ENCODE results near the gene TMEM135.
"Not testable (repeated sequence)": the region's sequence is repeated elsewhere in the genome, so short reads cannot be mapped to it uniquely, and the experiment has no call there.

TMEM135 gene

DNA sequence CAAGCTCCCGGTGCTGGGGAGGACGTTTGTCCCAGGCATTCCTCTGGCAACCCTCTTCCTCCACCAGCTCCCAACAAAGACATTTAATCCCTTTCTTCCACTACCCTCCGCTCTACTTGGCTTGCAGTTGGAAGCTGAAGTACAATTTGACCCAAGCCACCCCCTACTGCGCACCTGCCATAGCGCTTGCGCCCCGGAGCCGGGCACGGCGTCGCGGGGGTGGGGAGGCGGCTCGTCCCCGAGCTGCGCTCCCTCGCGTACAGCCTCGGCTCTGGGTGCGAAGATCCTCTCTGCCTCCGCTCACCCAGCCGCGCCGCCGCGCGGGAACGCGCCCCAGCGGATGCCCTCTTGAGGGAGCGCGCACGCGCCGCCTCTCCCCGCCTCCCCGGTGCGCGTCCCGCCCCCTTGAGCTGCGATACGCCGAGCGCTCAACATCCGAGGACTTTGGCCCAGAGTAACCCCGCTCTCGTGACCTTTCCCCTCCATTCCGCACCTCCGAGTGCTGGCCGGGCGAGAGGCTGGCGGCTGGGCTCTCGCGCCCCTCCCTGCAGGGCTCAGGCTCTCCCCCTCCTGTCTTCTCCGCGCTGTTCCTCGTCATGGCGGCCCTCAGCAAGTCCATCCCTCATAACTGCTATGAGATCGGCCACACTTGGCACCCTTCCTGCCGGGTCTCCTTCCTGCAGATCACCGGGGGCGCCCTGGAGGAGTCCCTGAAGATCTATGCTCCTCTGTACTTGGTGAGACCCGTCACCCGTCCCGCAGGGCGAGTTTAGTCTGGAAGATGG lies at the start of gene TMEM135:
TMEM135 (plus strand) TSS at position 485 of the 785 bp plus-strand sequence; CDS start at position 597, 112 bp downstream.
- DNase-seq = peak; percentile 91

DNA sequence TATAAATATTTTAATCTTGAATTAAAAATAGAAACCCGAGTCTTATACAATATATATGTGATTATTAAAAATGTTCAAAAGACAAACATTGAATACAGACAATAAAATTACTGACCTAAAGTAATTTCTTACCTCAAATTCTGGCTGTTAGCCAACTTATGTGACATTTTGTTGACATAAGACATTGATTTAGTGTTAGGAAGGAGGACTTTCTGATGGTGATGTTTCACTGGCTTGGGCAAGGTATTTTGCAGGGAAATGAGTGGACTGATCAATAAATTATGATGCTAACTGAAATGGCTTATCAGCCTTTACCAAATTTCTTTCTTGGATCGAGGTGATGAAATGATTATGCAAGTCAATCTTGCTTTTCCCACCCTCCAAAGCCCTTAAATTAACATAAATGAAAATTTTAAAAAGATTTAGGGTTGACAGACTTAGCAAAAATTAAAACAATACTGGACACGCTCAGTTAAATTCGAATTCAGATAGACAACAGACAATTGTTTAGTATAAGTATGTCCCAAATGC lies 49.3 kb upstream of the TMEM135 start:
- DNase-seq = no peak

GRCh38 chr11:86990031-86990430 lies 47.7 kb upstream of the TMEM135 start:
- no peak for DNase-seq

DNA sequence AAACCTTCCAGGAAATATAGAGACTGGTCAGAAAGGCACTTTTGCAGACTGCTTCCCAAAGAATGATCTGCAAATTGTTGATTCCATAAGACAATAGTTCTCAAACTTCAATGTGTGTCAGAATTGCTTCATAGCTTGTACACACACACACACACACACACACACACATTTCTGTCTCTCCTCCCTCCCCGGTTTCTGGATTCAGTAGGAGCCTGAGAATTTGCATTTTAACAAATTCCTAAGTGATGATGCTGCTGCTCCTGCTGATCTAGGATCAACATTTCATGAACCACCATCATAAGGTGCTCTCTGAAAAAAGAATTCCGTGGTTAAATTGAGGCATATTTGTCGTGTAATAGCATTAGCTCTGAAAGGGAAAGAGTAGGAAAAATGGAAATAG lies 47.2 kb upstream of the TMEM135 start:
- DNase-seq = no peak

GRCh38 chr11:86991341-86991740 lies 46.4 kb upstream of the TMEM135 start:
- DNase-seq = no peak

- DNase-seq = not testable (repeated sequence)
Measured at GRCh38 chr11:86992340-86992739, 45.4 kb upstream of the TMEM135 start.

GRCh38 chr11:86993031-86993430 lies 44.7 kb upstream of the TMEM135 start:
- no peak for DNase-seq

- no peak for DNase-seq
Measured at GRCh38 chr11:86996953-86997570, 40.7 kb upstream of the TMEM135 start.

DNA sequence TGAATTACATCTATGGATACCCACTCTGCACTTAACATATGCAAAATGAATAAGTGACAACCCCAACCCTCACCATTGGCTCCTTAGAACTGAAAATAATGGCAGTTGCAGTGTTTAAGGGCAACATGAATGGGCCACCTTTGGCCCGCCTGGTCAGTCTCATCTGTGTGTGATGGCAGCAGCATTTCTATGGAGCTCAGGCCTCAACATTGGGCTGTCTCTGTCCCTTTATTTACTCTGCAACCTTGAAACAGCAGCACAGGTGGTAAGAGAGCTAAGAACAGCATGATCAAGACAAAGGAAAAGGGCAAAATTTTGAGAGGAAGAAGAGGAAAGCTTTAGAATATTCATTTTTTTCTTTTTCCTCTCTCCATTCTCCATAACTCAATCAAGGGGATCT lies 38.3 kb upstream of the TMEM135 start:
- DNase-seq = no peak

- DNase-seq = no peak
Measured at GRCh38 chr11:86999859-87000753, 37.6 kb upstream of the TMEM135 start.

DNA sequence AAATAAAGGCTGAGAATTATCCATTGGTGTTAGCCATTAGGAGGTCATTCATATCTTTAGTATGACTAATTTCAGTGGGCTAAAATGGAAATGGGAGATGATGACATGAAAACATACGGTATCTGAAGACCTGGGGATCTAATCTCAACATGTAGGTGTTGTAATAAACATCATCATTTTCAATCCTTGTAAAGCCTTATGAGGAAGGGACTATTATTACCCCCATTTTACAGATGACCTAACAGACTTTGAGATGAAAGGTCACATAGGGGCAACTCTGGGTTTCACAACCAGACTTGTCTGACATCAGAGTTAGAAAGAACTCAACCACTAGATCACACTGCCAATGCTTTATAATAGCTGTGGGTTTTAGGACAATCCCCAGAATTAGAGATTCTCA lies 34.8 kb upstream of the TMEM135 start:
- DNase-seq = no peak

- not testable (repeated sequence) for DNase-seq
Measured at GRCh38 chr11:87004281-87004680, 33.5 kb upstream of the TMEM135 start.

DNA sequence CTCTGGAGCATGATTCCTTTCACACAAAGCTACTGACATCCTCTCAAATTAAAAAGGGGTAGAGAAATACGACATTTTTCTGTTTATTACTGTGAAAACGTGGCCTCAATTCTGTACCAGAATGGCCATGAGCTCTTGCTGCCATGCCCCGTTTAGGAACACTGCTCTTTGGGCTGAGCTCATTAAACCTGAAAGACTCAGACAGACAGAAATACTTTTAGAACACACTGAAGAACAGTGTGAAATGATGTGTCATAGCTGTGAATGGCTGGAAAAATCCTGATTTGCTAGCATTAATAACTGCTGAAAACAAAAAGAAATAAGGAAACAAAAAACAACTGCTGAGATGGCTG lies 32.2 kb upstream of the TMEM135 start:
- no peak for DNase-seq

DNA sequence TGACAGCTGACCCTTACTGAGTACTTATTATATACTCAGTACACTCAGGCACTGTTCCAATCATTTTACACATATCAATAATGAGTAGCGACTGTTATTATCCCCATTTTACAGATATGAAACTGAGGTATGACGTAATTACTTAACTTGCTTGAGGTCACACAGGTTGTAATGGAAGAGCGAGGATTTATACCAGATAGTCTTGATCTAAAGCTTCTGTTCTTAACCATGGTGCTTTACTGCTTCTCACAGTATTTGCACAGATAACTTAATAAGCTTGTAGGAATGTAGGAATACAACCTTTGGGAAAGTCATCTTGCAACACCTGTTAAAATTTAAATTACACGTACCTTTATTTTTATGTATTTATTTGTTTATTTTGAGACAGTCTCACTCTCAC lies 31.7 kb upstream of the TMEM135 start:
- no peak for DNase-seq

DNA sequence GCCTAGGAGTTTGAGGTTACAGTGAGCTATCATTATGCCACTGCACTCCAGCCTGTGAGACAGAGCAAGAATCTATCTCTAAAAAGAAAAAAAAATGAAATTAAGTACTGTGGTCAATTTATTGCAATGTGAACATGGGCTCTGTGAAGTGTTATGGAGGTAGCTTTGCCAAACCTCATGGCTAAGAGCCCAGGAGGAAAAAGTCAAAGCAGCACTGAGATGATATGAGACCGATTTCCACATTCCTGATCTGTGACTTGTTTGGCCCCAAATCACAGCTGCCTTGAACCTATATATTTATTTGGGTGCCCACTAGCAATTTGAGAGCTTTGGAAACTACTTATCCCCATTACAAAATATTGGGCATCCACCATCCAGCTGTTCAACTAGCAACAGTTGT lies 29.8 kb upstream of the TMEM135 start:
- DNase-seq = no peak

DNA sequence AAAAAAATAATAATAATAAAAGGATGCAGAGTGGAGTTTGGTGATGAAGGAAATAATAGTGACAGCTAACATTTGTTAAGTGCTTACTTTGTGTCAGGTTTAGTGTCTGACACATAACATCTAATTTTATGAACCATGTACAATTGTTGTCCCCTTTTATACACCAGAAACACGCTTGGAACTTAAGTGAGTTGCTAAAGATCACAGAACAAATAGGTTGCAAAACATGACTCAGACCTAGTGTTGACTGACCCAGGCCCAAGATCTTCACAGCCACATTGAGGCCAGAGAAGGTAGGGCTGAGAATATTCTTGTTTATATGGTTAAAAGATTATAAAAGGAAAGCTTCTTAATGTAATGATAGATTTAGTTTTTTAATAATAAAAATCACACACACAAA lies 25.6 kb upstream of the TMEM135 start:
- no peak for DNase-seq

DNA sequence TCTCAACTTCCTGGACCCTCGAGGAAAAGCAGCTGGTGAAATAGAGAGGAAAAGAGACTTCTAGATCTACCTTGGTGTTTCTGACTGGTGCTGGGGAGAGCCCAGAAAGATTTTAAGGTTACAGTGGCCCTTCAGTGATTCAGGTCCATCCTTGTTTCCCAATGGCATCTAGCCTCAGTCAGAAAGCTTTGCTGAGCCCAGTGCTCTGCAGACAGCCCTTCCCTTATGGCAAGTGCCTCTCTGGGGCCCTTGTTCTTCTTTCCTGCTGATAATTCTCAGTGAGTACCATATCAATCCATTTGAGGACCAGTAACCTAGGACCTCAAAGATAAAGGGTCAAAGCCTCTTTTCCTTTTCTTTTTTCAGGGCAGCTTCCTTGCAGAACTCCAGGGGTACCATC lies 25.1 kb upstream of the TMEM135 start:
- DNase-seq = no peak

- DNase-seq = no peak
Measured at GRCh38 chr11:87013912-87014825, 23.6 kb upstream of the TMEM135 start.

DNA sequence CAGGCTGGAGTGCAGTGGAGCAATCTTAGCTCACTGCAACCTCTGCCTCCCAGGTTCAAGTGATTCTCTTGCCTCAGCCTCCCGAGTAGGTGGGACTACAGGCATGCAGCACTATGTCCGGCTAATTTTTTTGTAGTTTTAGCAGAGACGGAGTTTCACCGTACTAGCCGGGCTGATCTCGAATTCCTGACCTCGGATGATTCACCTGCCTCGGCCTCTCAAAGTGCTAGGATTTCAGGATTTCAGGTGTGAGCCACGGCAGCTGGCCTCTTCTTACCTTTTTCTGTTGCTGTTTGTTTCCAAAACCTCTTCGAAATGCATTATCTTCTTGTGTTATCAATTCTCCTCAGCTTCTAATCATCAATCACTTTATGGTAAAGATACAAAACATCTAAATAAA lies 22.1 kb upstream of the TMEM135 start:
- no peak for DNase-seq

GRCh38 chr11:87019613-87020271 lies 18.0 kb upstream of the TMEM135 start:
- DNase-seq = no peak

DNA sequence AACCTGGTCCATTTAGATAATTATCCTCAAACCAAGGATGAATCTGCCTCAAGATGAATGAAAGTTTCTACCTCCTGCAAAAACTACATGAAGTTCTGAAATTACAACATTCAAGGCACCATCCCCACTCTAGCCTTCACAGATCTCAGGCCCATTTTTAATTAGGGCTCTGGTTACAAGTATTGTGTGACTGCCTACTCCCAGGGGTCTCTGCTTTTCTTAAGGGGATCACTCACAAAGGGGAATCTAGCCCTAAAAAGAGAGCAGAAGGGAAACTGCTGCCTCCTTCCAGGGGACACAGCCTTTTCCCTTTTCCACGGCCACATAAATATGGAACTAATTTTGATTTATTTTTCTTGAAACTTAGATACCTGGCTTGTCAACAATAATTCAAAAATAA lies 17.4 kb upstream of the TMEM135 start:
- DNase-seq = no peak

All from CD4-positive, alpha-beta T cell treated with Interleukin-15 for 1 hour (primary cell).